Kasumi-1 (cell line): ENCODE measurements around the gene BTBD8.

ENCODE experiments used
- DNase-seq, 2 experiments: peaks; one replicate each; lab custom pipeline; 2025; lab: John Stamatoyannopoulos, UW

The BTBD8 gene

GRCh38 chr1:92094090-92094489 lies 13.9 kb downstream of the BTBD8 start:
- no peak for DNase-seq

DNA sequence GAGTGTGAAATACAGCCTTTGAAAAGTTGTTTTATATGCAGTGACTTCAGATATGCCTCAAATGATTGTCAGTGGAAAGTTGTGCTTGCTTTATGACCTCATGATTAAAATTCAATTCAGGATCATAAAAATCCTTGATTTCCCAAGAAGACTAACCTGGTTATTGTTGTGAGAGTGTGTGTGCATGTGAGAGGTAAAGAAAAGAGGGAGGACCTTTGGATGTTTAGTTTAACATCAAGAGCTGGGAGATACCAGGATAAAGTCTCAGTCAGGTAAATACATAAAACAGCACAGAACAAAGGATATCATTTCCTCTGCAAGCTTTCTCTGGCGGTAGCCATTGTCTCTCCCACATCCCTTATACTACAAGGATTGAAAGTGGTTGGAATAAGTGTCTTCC lies 14.4 kb downstream of the BTBD8 start:
- DNase-seq, result no peak

DNA sequence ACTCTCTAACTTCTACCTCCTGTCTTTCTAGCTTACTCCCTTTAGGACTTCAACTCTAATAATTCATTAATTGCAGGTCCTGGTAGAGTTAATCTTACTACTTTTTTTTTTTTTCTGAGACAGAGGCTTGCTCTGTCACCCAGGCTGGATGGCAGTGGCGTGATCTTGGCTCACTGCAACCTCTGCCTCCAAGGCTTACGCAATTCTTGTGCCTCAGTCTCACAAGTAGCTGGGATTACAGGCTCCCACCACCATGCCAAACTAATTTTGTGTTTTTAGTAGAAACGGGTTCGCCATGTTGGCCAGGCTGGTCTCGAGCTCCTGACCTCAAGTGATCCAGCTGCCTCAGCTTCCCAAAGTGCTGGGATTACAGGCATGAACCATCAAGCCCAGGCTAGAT lies 15.7 kb downstream of the BTBD8 start:
- no peak for DNase-seq

DNA sequence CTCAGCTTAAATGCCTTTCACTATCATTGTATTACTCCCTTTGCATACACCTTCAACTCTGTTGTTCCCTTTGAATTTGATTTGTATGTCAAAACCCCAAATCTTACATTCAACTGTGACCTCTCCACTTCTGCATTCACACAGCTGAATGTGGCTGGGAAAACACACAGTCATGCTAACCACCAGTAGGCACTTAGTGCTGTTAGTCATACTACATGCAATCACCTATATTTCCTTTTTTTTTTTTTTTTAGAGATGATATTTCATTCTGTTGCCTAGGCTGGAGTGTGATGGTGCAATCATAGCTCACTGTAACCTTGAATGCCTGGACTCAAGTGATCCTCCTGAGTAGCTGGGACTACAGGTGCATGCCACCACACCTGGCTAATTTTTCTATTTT lies 16.2 kb downstream of the BTBD8 start:
- no peak for DNase-seq

GRCh38 chr1:92105546-92106081 lies 25.5 kb downstream of the BTBD8 start:
- DNase-seq, result no peak

- DNase-seq, result no peak
Measured at GRCh38 chr1:92108631-92109030, 28.5 kb downstream of the BTBD8 start.

GRCh38 chr1:92117526-92117925 lies 37.4 kb downstream of the BTBD8 start:
- no peak for DNase-seq

- no peak for DNase-seq
Measured at GRCh38 chr1:92118826-92119225, 38.7 kb downstream of the BTBD8 start.

GRCh38 chr1:92123868-92124267 lies 43.7 kb downstream of the BTBD8 start:
- no peak for DNase-seq

DNA sequence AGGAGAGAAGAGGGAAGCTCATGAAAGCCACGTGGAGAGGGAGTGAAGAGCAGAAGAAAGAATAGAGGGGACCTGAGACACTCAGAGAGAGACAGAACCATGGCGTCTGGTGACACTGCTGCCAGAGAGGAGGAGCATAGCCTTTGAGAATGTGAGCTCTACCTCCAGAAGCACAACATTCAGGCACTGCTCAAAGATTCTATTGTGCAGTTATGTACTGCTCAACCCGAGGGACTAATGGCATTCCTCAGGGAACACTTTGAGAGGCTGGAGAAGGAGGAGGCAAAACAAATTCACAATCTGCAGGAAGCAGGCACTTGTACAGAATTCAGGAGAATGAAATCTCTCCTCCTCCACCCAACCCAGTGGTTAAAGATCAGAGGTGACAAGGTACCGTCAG lies 45.1 kb downstream of the BTBD8 start:
- no peak for DNase-seq

DNA sequence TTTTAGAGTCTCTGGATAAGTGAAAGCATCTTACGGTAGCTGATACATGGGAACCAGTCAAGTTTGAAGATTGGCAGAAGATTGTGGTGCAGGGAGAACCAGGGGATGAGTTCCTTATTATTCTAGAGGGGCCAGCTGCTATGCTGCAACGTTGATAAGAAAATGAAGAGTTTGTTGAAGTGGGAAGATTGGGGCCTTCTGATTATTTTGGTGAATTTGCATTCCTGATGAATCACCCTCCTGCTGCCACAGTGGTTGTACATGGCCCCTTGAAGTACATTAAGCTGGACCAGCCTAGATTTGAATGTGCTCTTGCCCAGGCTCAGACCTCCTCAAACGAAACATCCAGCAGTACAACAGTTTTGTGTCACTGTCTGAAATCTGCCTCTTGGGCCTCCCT lies 45.9 kb downstream of the BTBD8 start:
- DNase-seq, result no peak

DNA sequence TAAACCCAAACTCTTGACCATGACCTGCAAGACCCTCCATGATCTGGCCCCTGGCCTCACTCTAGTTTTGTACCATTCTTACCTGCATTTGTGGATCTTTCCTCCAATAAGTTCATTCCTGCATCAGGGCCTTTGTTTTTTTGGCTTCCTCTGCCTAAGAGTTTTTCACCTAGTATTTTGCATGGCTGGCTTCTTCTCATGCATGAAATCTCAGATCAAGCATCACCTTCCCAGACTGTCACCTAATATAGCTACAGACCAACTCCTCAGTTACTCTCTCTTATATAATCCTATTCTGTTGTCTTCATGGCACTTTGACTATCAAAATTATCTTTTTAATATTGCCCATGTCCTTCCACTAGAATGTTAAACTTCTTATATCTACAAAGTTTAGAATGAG lies 54.2 kb downstream of the BTBD8 start:
- no peak for DNase-seq

DNA sequence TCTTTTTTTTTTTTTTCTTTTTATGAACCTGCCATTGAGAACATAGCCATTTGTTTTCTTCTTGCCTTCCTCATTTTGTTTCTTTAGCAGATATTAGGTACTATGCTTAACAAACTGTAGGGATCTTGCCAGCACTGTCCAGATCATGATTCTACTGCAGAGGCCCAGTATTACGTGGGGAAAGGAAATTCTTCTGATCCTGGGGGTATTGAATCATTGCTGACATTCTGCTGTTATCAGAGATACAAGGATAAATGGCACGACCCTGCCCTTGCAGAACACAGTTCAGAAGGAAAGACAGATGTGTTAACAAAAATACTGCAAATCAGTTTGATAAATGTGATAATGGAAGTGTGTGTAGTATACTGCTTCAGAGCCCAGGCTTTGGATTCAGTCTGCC lies 56.2 kb downstream of the BTBD8 start:
- no peak for DNase-seq

DNA sequence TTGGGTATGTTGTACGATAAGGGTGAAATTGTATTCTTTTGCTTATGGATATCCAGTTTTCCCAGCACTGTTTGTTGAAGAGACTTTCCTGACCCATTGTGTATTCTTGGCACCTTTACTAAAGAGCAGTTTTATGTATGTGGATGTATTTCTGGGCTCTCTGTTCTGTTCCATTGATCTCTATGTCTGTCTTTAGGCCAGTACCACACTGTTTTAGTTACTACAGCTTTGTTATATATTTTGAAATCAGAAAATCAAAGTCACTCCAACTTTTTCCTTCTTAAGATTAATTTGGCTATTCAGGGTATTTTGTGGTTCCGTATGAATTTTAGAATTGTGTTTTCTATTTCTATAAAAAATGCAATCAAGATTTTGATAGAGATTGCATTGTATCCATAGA lies 74.8 kb downstream of the BTBD8 start:
- no peak for DNase-seq

DNA sequence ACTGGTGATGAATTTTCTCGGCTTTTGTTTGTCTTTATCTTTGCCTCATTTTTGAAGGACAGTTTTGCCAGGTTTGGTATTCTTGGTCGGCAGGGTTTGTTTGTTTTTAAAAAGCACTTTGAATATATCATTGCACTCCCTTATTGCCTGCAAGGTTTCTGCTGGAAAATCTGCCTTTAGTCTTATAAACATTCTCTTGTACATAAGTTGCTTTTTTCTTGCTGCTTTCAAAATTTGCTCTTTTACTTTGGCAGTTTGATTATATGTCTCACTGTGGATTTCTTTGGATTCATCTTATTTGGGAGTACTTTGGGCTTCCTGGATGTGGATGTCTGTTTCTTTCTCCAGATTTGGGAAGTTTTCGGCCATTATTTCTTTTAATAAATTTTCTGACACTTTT lies 79.4 kb downstream of the BTBD8 start:
- no peak for DNase-seq

- no peak for DNase-seq
Measured at GRCh38 chr1:92165389-92165788, 85.2 kb downstream of the BTBD8 start.

DNA sequence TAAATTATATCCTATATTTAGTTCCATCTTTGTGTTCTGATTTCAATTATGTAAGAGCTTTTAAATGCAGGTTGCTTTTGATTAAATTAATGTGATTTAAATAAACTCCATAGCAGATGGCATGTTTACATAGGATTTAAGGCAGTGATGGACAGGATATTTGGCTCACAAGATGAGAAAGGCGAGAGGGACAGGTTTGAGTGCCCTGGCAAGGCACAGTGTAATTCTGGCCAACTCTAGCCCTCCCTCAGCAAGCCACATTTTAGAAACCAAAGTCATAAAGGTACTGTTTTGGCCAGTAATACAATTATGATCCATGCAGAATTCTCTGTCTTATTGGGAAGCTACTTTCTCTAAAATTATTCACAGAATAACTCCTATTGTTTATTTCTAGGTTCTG lies 87.0 kb downstream of the BTBD8 start:
- DNase-seq, result no peak

- DNase-seq, result no peak
Measured at GRCh38 chr1:92168657-92169056, 88.5 kb downstream of the BTBD8 start.

DNA sequence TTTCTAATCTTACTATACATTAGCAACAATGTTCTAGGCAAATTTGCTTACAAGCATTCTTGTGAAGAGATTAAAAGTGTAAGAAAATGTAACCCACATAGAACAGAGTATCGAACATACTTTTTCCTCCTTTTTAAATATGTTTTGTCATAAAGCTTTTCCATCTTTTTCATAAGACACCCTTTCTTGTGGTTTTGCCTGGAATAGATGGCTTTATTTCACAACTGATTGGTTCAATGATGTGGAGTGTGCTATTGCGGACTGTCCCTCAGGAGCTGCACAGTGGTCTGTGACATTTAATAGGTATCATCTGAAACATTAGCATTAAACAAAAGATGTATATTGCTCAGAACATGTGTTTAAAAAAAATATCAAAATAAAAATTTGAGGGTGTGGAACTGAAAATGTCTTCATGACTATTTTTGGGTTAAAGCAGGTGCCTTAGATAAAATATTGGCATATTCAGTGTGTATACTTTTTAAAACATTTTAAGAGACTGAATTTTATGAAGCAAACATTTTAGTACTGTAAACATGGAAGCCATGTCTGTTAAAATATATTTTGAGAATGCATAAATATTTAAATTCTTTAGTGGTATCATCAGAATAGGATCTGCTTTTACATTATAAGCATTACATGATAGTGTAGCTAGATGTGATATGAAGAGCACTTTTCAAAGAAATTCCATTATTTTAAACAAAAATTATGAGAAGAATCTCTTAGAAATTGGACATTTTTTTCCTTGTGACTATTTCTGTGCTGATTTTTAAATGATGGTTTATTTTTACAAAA lies 89.3 kb downstream of the BTBD8 start:
- no peak for DNase-seq

DNA sequence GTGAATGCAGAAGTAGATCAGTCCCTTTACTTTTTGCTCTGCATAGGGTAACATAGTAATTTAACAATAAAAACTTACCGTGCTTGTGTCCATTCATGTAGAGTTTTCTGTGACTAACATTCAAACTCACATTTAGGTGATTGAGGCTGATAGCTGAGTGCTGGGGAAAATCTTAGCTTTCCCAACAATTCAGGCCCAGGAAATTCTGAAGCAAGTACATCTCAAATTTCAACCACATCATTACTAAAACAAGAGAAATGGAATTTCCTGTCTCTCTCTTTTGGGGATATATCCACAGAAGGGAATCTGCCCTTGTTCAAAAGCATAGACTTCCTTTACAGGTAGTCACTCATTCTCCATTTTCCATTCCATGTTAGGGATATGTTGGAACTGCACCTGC lies 104.5 kb downstream of the BTBD8 start:
- DNase-seq, result no peak

DNA sequence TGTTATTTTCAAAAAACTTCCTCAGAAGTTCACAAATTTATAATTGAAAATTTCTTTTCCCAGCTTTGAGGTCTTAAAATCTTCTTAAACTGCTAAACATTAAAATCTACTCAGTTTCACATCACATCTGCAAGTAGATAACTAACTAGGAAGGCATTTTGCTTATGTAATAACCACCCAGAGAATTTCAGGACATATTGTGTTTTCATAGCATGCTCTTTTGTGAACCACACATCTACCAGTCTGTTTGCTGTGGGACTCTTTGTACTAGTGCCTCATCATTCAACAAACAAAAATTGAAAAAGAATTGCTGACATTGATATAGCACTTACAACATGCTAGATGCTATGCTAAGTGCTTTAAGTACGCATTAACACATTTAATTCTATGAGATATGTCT lies 105.9 kb downstream of the BTBD8 start:
- no peak for DNase-seq

- no peak for DNase-seq
Measured at GRCh38 chr1:92188436-92189255, 108.5 kb downstream of the BTBD8 start.

- no peak for DNase-seq
Measured at GRCh38 chr1:92191726-92192125, 111.6 kb downstream of the BTBD8 start.
